B cell (primary cell): ENCODE measurements around the gene SLF2. TPM values are rescaled to one million over a fixed set of nuclear protein-coding genes. Genes with fewer than 3 reads are reported as not detected.

Experiments
- ATAC-seq: fragments of 200-7000 bp; cut with Tn5 transposase; one replicate; pipeline ENCODE4 v1.10.0; 2021; ENCODE audit warnings: low read depth, mild to moderate bottlenecking, moderate number of reproducible peaks, moderate library complexity
- CTCF ChIA-PET: fragments of 350-600 bp; sonication (Branson Sonifier 250); formaldehyde crosslinking; loops from one replicate; lab custom pipeline; 2021; ENCODE audit warnings: antibody characterized with exemption, inconsistent platforms; lab: Charles Lee
- POLR2A ChIA-PET: fragments of 350-600 bp; sonication (Branson Sonifier 250); formaldehyde crosslinking; loops from one replicate; lab custom pipeline; 2021; ENCODE audit warnings: antibody characterized with exemption; lab: Charles Lee
- DNase-seq: peaks from one replicate; pipeline ENCODE4 v3.0.0; 2013
- H2AFZ ChIP-seq: 2 replicates; pipeline ENCODE4 v1.6.1; 2012; ENCODE audit warnings: mild to moderate bottlenecking, low read depth, low read length; ENCODE audit not compliant: insufficient read depth, poor library complexity, severe bottlenecking
- H3K27ac ChIP-seq, 2 donors: 1 replicate in 1 of 2; 2 replicates in 1 of 2; pipeline ENCODE4 v1.5.1; 2012 to 2013; ENCODE audit warnings: low read length in 2 of 2, mild to moderate bottlenecking in 2 of 2, moderate library complexity in 1 of 2
- H3K27me3 ChIP-seq, 4 experiments: fragments of 200-600 bp in 1 of 4; sonication (generic) in 1 of 4; replicated peaks in 1 of 4; 1 replicate in 2 of 4; 2 replicates in 2 of 4; pipeline versions ENCODE4 v1.6.1 to v1.7.0; 2013 to 2016; ENCODE audit warnings: low read length in 3 of 4, mild to moderate bottlenecking in 2 of 4, mixed read lengths in 1 of 4, moderate library complexity in 1 of 4; ENCODE audit not compliant: insufficient read depth in 4 of 4, control insufficient read depth in 3 of 4; ENCODE audit errors: control extremely low read depth in 1 of 4
- H3K36me3 ChIP-seq, 2 experiments: replicated peaks in 1 of 2; 1 replicate in 1 of 2; 2 replicates in 1 of 2; pipeline versions ENCODE4 v1.6.1 to v1.7.1; 2013; ENCODE audit warnings: low read length in 1 of 2; ENCODE audit not compliant: insufficient read depth in 2 of 2, control insufficient read depth in 1 of 2; ENCODE audit errors: control extremely low read depth in 1 of 2, extremely low read depth in 1 of 2
- H3K4me1 ChIP-seq, 2 donors: fragments of 200-600 bp in 1 of 2; sonication (generic) in 1 of 2; 1 replicate in 1 of 2; 2 replicates in 1 of 2; pipeline versions ENCODE4 v1.5.1 to v1.6.1; 2013 to 2017; ENCODE audit warnings: low read length in 2 of 2; ENCODE audit not compliant: control insufficient read depth in 2 of 2, insufficient read depth in 2 of 2
- H3K4me2 ChIP-seq: replicated peaks from 2 replicates; pipeline ENCODE3; 2012; ENCODE audit warnings: mild to moderate bottlenecking, low read depth, low read length; ENCODE audit not compliant: poor library complexity, severe bottlenecking
- H3K4me3 ChIP-seq, 5 experiments: fragments of 200-600 bp in 1 of 5; sonication (generic) in 1 of 5; 1 replicate in 3 of 5; 2 replicates in 2 of 5; pipeline versions ENCODE4 v1.5.1 to v1.7.0; 2011 to 2016; ENCODE audit warnings: low read length in 4 of 5, mild to moderate bottlenecking in 4 of 5, low read depth in 2 of 5, control low read depth in 1 of 5, moderate library complexity in 1 of 5; ENCODE audit not compliant: insufficient read depth in 1 of 5; ENCODE audit errors: control extremely low read depth in 1 of 5, extremely low read depth in 1 of 5
- H3K79me2 ChIP-seq: fragments of 200-600 bp; sonication (generic); one replicate; pipeline ENCODE4 v1.6.0; 2016; ENCODE audit warnings: low read length; ENCODE audit not compliant: control insufficient read depth, insufficient read depth
- H3K9ac ChIP-seq: fragments of 200-600 bp; sonication (generic); 2 replicates; pipeline ENCODE4 v1.6.1; 2017; ENCODE audit warnings: mild to moderate bottlenecking, low read length, moderate library complexity
- H3K9me3 ChIP-seq, 3 donors: one replicate each; pipeline versions ENCODE4 v1.6.1 to v1.7.1; 2013; ENCODE audit warnings: low read length in 2 of 3; ENCODE audit not compliant: control insufficient read depth in 2 of 3, insufficient read depth in 1 of 3; ENCODE audit errors: control extremely low read depth in 1 of 3
- H4K20me1 ChIP-seq: 2 replicates; pipeline ENCODE4 v1.6.0; 2012; ENCODE audit warnings: mild to moderate bottlenecking, low read length; ENCODE audit not compliant: insufficient read depth, control insufficient read depth, poor library complexity, severe bottlenecking
- H3K27ac Mint-ChIP-seq: one replicate; pipeline ENCODE4 v1.8.0; 2021; ENCODE audit warnings: mixed read lengths
- H3K27me3 Mint-ChIP-seq: one replicate; pipeline ENCODE4 v1.8.0; 2021; ENCODE audit warnings: mixed read lengths
- H3K4me1 Mint-ChIP-seq: one replicate; pipeline ENCODE4 v1.8.0; 2021; ENCODE audit warnings: mixed read lengths
- H3K4me3 Mint-ChIP-seq: one replicate; pipeline ENCODE4 v1.8.0; 2021; ENCODE audit warnings: mixed read lengths
- H3K9me3 Mint-ChIP-seq: one replicate; pipeline ENCODE4 v1.8.0; 2022; ENCODE audit warnings: mixed read lengths; ENCODE audit not compliant: insufficient read depth
- EZH2 ChIP-seq: IDR thresholded peaks from 2 replicates; pipeline ENCODE4 v1.6.1; 2012; ENCODE audit warnings: borderline replicate concordance, low read depth, mild to moderate bottlenecking, moderate library complexity, low read length; ENCODE audit not compliant: insufficient read depth, poor library complexity, severe bottlenecking
- WGBS: methylation state at CpG from one replicate; pipeline ENCODE4 v1.1.5; 2013; ENCODE audit warnings: missing lambda C conversion rate; ENCODE audit not compliant: insufficient coverage; 5-methylcytosine and 5-hydroxymethylcytosine counted together
- intact Hi-C: fragments of 100-400 bp; cut with micrococcal nuclease; formaldehyde crosslinking; loops from one replicate; pipeline ENCODE4 v1.10.0; 2022
- polyA plus RNA-seq: library from polyadenylated mRNA; depleted of rRNA; stranded (reverse); fragments of >200 nt; gene quantifications from 2 replicates; pipeline ENCODE4 v1.2.3, GENCODE V29; 2012
- total RNA-seq, 2 donors: library from RNA; stranded (reverse); fragments of 120-200 nt in 1 of 2; gene quantifications; 1 replicate in 1 of 2; 2 replicates in 1 of 2; pipeline versions ENCODE4 v1.2.3 to v1.2.4, GENCODE V29; 2013 to 2022
- TF ChIP-seq, protein P1 (sequence below): fragments of 200-600 bp; IDR thresholded peaks from one replicate; pipeline ENCODE4 v1.8.0; 2022; ENCODE audit warnings: antibody characterized with exemption, mild to moderate bottlenecking

Gene SLF2
- total and polyA plus RNA-seq, 2 donors (not counting 1 experiment from before 2014, with no cell fraction given): 11.8 to 65.6 TPM

DNA sequence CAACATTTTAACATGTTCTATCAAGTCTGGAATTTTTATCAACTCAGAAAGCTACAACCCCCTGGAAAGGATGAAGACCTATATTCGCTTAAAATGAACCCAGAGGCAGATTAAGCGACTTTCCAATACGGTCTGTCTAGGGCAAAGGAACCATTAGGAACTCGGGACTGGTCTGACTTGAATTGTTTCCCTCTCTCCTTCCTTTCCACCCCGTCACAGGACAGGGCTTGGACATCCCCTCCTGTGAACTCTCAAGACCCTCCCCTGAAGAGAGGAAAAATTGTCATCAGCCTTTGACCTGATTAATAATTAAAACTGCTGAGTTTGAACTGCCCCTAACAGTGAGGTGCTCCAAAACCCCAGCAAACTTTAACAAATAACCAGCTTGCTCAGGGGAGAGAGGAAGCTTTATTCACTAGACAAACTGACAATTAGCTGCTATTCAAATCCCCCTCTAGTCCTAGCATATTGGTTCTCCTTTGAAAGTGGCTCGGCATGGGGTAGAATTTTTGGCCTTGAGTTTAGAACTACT lies 22.6 kb upstream of the SLF2 start:
- H3K79me2 ChIP-seq: no peaks in the 10 kb centered on the region
- H3K4me3 Mint-ChIP-seq: no peak overlapping the region
- ATAC-seq: no peak
- H3K9me3 Mint-ChIP-seq: no peaks in the 10 kb centered on the region
- H2AFZ ChIP-seq: no peak overlapping the region
- POLR2A ChIA-PET: no interaction called here
- CTCF ChIA-PET: interaction anchor here (1.3 kb wide), 1 partner anchor 12 kb away, joined by 4 read pairs; no protein-coding TSS in a partner anchor
- no peaks in the 10 kb centered on the region for H3K36me3 ChIP-seq
- WGBS: 87% methylated on average over 3 of the region's 6 CpGs
- no peak overlapping the region for H3K4me2 ChIP-seq
- TF ChIP-seq EZH2: no peak
- TF ChIP-seq, protein P1, sequence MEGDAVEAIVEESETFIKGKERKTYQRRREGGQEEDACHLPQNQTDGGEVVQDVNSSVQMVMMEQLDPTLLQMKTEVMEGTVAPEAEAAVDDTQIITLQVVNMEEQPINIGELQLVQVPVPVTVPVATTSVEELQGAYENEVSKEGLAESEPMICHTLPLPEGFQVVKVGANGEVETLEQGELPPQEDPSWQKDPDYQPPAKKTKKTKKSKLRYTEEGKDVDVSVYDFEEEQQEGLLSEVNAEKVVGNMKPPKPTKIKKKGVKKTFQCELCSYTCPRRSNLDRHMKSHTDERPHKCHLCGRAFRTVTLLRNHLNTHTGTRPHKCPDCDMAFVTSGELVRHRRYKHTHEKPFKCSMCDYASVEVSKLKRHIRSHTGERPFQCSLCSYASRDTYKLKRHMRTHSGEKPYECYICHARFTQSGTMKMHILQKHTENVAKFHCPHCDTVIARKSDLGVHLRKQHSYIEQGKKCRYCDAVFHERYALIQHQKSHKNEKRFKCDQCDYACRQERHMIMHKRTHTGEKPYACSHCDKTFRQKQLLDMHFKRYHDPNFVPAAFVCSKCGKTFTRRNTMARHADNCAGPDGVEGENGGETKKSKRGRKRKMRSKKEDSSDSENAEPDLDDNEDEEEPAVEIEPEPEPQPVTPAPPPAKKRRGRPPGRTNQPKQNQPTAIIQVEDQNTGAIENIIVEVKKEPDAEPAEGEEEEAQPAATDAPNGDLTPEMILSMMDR: no peak
- no peak overlapping the region for H3K4me3 ChIP-seq
- no peak overlapping the region for H3K9ac ChIP-seq
- H3K27ac ChIP-seq: no peak overlapping the region
- intact Hi-C loops: no loop called here
- peaks cover 3 to 10% of the 10 kb centered on the region in 2 donors for H3K4me1 ChIP-seq
- peaks cover 32% of the 10 kb centered on the region for H3K27me3 Mint-ChIP-seq
- no peaks in the 10 kb centered on the region for H3K9me3 ChIP-seq
- peaks cover 0 to 15% (median 9%) of the 10 kb centered on the region in 4 experiments for H3K27me3 ChIP-seq
- H4K20me1 ChIP-seq: no peaks in the 10 kb centered on the region
- H3K27ac Mint-ChIP-seq: no peak overlapping the region
- no peak for DNase-seq
- H3K4me1 Mint-ChIP-seq: peaks cover 8% of the 10 kb centered on the region

DNA sequence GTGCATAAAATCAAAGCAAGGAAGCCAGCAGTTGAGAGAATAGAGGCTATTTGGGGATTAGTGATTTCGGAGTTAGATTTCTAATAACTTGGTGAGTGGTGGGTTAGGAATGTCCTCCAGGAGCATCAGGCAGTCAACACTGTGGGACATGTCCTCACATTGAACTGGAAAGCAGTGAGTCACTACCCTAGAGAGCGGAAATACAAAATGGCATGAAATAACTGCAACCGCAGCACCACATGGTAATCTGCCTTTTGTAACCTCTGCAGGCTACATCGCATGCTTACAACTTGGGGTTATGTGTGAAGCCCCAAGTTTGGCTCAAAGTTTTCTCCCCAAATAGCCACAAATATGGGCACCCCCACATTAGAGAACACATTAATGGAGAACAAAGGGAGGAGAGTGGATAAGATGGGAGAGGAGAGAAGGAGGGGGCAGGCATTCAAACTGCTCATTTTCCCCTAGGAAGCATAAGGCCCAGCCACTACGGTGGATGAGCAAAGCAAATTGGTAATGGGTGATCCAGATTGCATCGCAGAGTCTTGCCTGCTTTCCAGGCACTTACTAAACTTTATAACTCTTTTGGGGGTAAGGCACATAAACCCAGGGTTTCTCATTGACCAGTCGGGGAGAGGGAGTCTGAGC lies 22.0 kb upstream of the SLF2 start:
- WGBS: 96% methylated on average over 5 of the region's 7 CpGs

More for the DNA sequence above, 22.0 kb upstream of the SLF2 start:
- peaks cover 0 to 15% (median 9%) of the 10 kb centered on the region in 4 experiments for H3K27me3 ChIP-seq
- no peak for TF ChIP-seq EZH2
- TF ChIP-seq, protein P1: no peak
- H3K27me3 Mint-ChIP-seq: peaks cover 32% of the 10 kb centered on the region
- ATAC-seq: no peak
- ChIA-PET POLR2A (no interaction called here), CTCF (interaction anchor here (1.3 kb wide), 1 partner anchor 12 kb away, joined by 4 read pairs; no protein-coding TSS in a partner anchor)
- intact Hi-C loops: no loop called here
- peaks cover 14% of the 10 kb centered on the region for H3K4me1 Mint-ChIP-seq
- no peaks in the 10 kb centered on the region for H3K79me2 ChIP-seq
- no peak overlapping the region for H3K27ac ChIP-seq
- H3K4me1 ChIP-seq: peaks cover 9 to 16% of the 10 kb centered on the region in 2 donors
- no peak overlapping the region for H2AFZ ChIP-seq
- H3K4me2 ChIP-seq: no peak overlapping the region
- no peaks in the 10 kb centered on the region for H4K20me1 ChIP-seq
- H3K27ac Mint-ChIP-seq: no peak overlapping the region
- no peak overlapping the region for H3K9ac ChIP-seq
- no peaks in the 10 kb centered on the region for H3K36me3 ChIP-seq
- no peak overlapping the region for H3K4me3 ChIP-seq
- H3K9me3 ChIP-seq: no peaks in the 10 kb centered on the region
- H3K4me3 Mint-ChIP-seq: no peak overlapping the region
- no peaks in the 10 kb centered on the region for H3K9me3 Mint-ChIP-seq
- DNase-seq: no peak
